ENCODE measurements around the gene SSH2.

GRCh38 chr17:29787995-29788394 lies 142.0 kb downstream of the SSH2 start:
- TF ChIP-seq CTCF (IDR thresholded peaks at IDR 0.05): no peak
- no peak for TF ChIP-seq EP300 (IDR thresholded peaks at IDR 0.05)
- TF ChIP-seq POLR2A (IDR thresholded peaks at IDR 0.05; ENCODE audit: low read depth): no peak
- no peak for TF ChIP-seq POLR2AphosphoS5 (IDR thresholded peaks at IDR 0.05)
